HEK293T (cell line): ENCODE results near the gene CDH2.

Experiments
- CTCF ChIA-PET: fragments of 350-600 bp; formaldehyde crosslinking; extraction: SDS; loops from one replicate; lab custom pipeline; 2021; ENCODE audit warnings: antibody characterized with exemption, inconsistent platforms; lab: Yijun Ruan, JAX
- POLR2A ChIA-PET: fragments of 350-600 bp; formaldehyde crosslinking; extraction: SDS; loops from one replicate; lab custom pipeline; 2020; ENCODE audit warnings: antibody characterized with exemption, inconsistent platforms; lab: Yijun Ruan, JAX
- DNase-seq: peaks from one replicate; pipeline ENCODE4 v3.0.0; 2012; ENCODE audit warnings: mixed read lengths; ENCODE audit errors: extremely low spot score
- ARNT ChIP-seq: fragments of 450-650 bp; IDR thresholded peaks from 2 replicates; pipeline ENCODE4 v1.6.1; 2017; ENCODE audit warnings: mild to moderate bottlenecking
- BHLHE40 ChIP-seq: fragments of 450-650 bp; IDR thresholded peaks from 2 replicates; pipeline ENCODE4 v1.6.1; 2016; ENCODE audit warnings: mild to moderate bottlenecking, moderate library complexity, borderline replicate concordance
- CTBP1 ChIP-seq: fragments of 450-650 bp; IDR thresholded peaks from 2 replicates; pipeline ENCODE4 v1.6.1; 2016; ENCODE audit warnings: borderline replicate concordance
- ELF4 ChIP-seq: fragments of 450-650 bp; IDR thresholded peaks from 2 replicates; pipeline ENCODE4 v1.6.1; 2017; ENCODE audit warnings: antibody characterized with exemption
- FOXA1 ChIP-seq: fragments of 450-650 bp; IDR thresholded peaks from 2 replicates; pipeline ENCODE4 v1.6.1; 2016; ENCODE audit warnings: mild to moderate bottlenecking
- FOXK2 ChIP-seq: fragments of 450-650 bp; IDR thresholded peaks from 2 replicates; pipeline ENCODE4 v1.6.1; 2016; ENCODE audit warnings: mild to moderate bottlenecking
- FOXM1 ChIP-seq: fragments of 450-650 bp; IDR thresholded peaks from 2 replicates; pipeline ENCODE4 v1.6.1; 2017; ENCODE audit warnings: mild to moderate bottlenecking, borderline replicate concordance
- HDGF ChIP-seq: fragments of 450-650 bp; IDR thresholded peaks from 2 replicates; pipeline ENCODE4 v1.6.1; 2017; ENCODE audit warnings: antibody characterized with exemption, borderline replicate concordance
- L3MBTL2 ChIP-seq: fragments of 450-650 bp; conservative IDR thresholded peaks from 2 replicates; pipeline ENCODE4 v1.6.1; 2016; ENCODE audit warnings: mild to moderate bottlenecking
- LEF1 ChIP-seq: fragments of 450-650 bp; IDR thresholded peaks from 2 replicates; pipeline ENCODE4 v1.6.1; 2017; ENCODE audit warnings: mild to moderate bottlenecking, borderline replicate concordance
- NFRKB ChIP-seq: fragments of 450-650 bp; IDR thresholded peaks from 2 replicates; pipeline ENCODE4 v1.6.1; 2016; ENCODE audit warnings: mild to moderate bottlenecking, moderate library complexity
- SP1 ChIP-seq: fragments of 450-650 bp; IDR thresholded peaks from 2 replicates; pipeline ENCODE4 v1.6.1; 2017
- SUZ12 ChIP-seq: fragments of 450-650 bp; IDR thresholded peaks from 2 replicates; pipeline ENCODE4 v1.6.1; 2016; ENCODE audit warnings: mild to moderate bottlenecking
- TARDBP ChIP-seq: fragments of 450-650 bp; IDR thresholded peaks from 2 replicates; pipeline ENCODE4 v1.6.1; 2016
- ZNF384 ChIP-seq: fragments of 450-650 bp; IDR thresholded peaks from 2 replicates; pipeline ENCODE4 v1.6.1; 2016
- TF ChIP-seq, protein P1 (sequence below): fragments of 450-650 bp; IDR thresholded peaks from 2 replicates; pipeline ENCODE4 v1.6.1; 2016

Gene CDH2

DNA sequence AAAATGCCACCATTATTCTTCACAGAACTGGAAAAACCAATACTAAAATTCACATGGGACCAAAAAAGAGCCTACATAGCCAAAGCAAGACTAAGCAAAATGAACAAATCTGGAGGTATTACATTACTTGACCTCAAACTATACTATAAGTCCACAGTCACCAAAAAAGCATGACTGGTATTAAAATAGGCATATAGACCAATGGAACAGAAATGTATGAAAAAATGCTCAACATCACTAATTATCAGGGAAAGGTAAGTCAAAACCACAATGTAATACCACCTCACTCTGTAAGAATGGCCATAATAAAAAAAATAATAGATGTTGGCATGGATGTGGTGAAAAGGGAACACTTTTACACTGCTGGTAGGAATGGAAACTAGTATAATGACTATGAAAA lies 158.6 kb downstream of the CDH2 start:
- ChIA-PET POLR2A (no interaction called here), CTCF (no interaction called here)
- no peak for DNase-seq
- TF ChIP-seq FOXK2 (no peak), L3MBTL2 (no peak), ARNT (no peak), ZNF384 (no peak), BHLHE40 (no peak), TARDBP (no peak), FOXM1 (no peak), ELF4 (no peak), NFRKB (no peak), FOXA1 (no peak), CTBP1 (no peak)
- TF ChIP-seq, protein P1, sequence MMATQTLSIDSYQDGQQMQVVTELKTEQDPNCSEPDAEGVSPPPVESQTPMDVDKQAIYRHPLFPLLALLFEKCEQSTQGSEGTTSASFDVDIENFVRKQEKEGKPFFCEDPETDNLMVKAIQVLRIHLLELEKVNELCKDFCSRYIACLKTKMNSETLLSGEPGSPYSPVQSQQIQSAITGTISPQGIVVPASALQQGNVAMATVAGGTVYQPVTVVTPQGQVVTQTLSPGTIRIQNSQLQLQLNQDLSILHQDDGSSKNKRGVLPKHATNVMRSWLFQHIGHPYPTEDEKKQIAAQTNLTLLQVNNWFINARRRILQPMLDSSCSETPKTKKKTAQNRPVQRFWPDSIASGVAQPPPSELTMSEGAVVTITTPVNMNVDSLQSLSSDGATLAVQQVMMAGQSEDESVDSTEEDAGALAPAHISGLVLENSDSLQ: no peak

- POLR2A ChIA-PET: no interaction called here
- DNase-seq: no peak
- CTCF ChIA-PET: no interaction called here
- TF ChIP-seq HDGF (no peak), FOXM1 (no peak), ARNT (no peak), SP1 (no peak), LEF1 (no peak), SUZ12 (no peak), BHLHE40 (no peak), CTBP1 (no peak), L3MBTL2 (no peak), FOXK2 (no peak), ZNF384 (no peak), TARDBP (no peak), NFRKB (no peak), ELF4 (no peak)
- TF ChIP-seq, protein P1: no peak
Measured at GRCh38 chr18:28015671-28016070, 161.3 kb downstream of the CDH2 start.

DNA sequence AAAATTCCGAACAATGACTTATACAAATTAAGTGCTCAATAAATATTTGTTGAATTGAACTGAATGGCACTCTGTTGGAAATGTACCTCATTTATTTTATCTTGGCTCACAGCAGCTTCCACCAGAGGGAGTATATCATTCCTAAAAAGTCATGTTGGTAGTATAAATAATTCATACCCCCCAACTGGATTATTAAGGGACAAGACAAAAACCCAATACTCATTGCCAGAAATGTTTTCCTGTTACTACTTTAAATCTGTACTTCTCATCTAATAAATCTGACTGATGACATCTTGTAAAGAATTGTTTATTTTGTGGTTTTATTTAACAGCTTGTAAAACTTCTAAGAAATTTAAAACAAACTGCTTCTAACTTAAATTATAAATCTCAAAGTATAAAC lies 163.9 kb downstream of the CDH2 start:
- TF ChIP-seq, protein P1: no peak; the same call in 1 of the 2 replicates
- TF ChIP-seq FOXM1: no peak
- TF ChIP-seq ARNT: no peak
- no peak for TF ChIP-seq FOXK2
- no peak for TF ChIP-seq NFRKB
- no peak for TF ChIP-seq FOXA1
- no peak for TF ChIP-seq BHLHE40
- no peak for TF ChIP-seq TARDBP
- no peak for TF ChIP-seq ELF4
- no peak for TF ChIP-seq ZNF384
- no peak for TF ChIP-seq SP1
- no peak for TF ChIP-seq L3MBTL2
- no peak for TF ChIP-seq HDGF
- no peak for TF ChIP-seq SUZ12
- TF ChIP-seq CTBP1: no peak
- ChIA-PET CTCF (interaction anchor here (0.5 kb wide), 1 partner anchor 1052 kb away, joined by 3 read pairs; no protein-coding TSS in a partner anchor), POLR2A (interaction anchor here (1.4 kb wide), 1 partner anchor 164 kb away, joined by 3 read pairs; the partner anchor contains the start of gene CDH2)
- no peak for DNase-seq

DNA sequence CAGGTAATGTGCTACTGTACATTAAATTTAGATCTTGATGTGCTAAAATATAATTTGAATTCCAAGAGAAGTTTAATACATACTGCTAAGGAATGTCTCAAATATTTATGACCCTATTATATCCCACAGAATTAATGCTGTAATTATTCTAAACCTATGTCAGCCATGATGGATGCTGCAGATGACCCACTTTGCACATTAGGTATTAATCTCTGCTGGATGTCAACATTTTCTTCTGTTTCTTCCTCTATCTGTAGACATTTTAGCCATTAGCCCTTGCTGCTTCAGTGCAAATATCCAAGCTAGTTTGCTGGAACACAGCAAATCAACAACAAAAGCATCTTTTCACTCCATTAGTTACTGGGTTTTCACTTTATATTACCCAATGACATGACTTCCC lies 164.6 kb downstream of the CDH2 start:
- ChIA-PET POLR2A (no interaction called here), CTCF (no interaction called here)
- no peak for DNase-seq
- TF ChIP-seq SP1 (no peak), FOXA1 (no peak), ELF4 (no peak), NFRKB (no peak), FOXM1 (no peak), ZNF384 (no peak), SUZ12 (no peak), HDGF (no peak), FOXK2 (no peak)

- TF ChIP-seq L3MBTL2 (no peak), NFRKB (no peak), FOXA1 (no peak), ELF4 (no peak), LEF1 (no peak), SUZ12 (no peak), CTBP1 (no peak), ARNT (no peak), ZNF384 (no peak), FOXM1 (no peak)
- TF ChIP-seq, protein P1: no peak
- POLR2A ChIA-PET: no interaction called here
- CTCF ChIA-PET: no interaction called here
- no peak for DNase-seq
Measured at GRCh38 chr18:28009589-28009988, 167.3 kb downstream of the CDH2 start.

DNA sequence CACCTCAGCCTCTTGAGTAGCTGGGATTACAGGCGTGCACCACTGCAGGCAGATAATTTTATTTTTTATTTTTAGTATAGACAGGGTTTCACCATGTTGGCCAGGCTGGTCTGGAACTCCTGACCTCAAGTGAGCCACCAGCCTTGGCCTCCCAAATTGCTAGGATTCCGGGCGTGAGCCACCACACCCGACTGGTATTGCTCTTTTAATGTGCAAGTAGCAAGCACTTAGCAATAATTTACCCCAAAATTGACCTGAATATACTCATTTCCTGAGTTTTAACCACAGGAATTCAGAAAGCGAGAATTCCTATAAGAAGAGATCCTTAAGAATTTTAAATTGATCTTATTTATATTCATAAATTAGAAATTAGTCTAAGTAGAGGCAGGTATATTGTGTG lies 169.1 kb downstream of the CDH2 start:
- TF ChIP-seq FOXM1: no peak
- no peak for TF ChIP-seq FOXA1
- TF ChIP-seq L3MBTL2: no peak
- no peak for TF ChIP-seq TARDBP
- TF ChIP-seq BHLHE40: no peak
- TF ChIP-seq NFRKB: no peak
- TF ChIP-seq ELF4: no peak
- no peak for TF ChIP-seq FOXK2
- TF ChIP-seq HDGF: no peak
- TF ChIP-seq, protein P1: no peak
- TF ChIP-seq SUZ12: no peak
- TF ChIP-seq ZNF384: no peak
- TF ChIP-seq CTBP1: no peak
- POLR2A ChIA-PET: no interaction called here

More for the DNA sequence above, 169.1 kb downstream of the CDH2 start:
- CTCF ChIA-PET: no interaction called here
- no peak for DNase-seq
